HEK293T (cell line): ENCODE data around the gene RAB3IP.
A peak's percentile ranks its signal among the peaks of the same experiment; 100 is the strongest.
"Not testable (repeated sequence)": the region's sequence is repeated elsewhere in the genome, so short reads cannot be mapped to it uniquely, and the experiment has no call there.

ENCODE experiments used
- CTCF ChIA-PET: fragments of 350-600 bp; formaldehyde crosslinking; extraction: SDS; loops from one replicate; lab custom pipeline; 2021; ENCODE audit warnings: antibody characterized with exemption, inconsistent platforms; lab: Yijun Ruan, JAX
- POLR2A ChIA-PET: fragments of 350-600 bp; formaldehyde crosslinking; extraction: SDS; loops from one replicate; lab custom pipeline; 2020; ENCODE audit warnings: antibody characterized with exemption, inconsistent platforms; lab: Yijun Ruan, JAX
- DNase-seq: peaks from one replicate; pipeline ENCODE4 v3.0.0; 2012; ENCODE audit warnings: mixed read lengths; ENCODE audit errors: extremely low spot score
- ARNT ChIP-seq: fragments of 450-650 bp; IDR thresholded peaks from 2 replicates; pipeline ENCODE4 v1.6.1; 2017; ENCODE audit warnings: mild to moderate bottlenecking
- BHLHE40 ChIP-seq: fragments of 450-650 bp; IDR thresholded peaks from 2 replicates; pipeline ENCODE4 v1.6.1; 2016; ENCODE audit warnings: mild to moderate bottlenecking, moderate library complexity, borderline replicate concordance
- CTBP1 ChIP-seq: fragments of 450-650 bp; IDR thresholded peaks from 2 replicates; pipeline ENCODE4 v1.6.1; 2016; ENCODE audit warnings: borderline replicate concordance
- ELF4 ChIP-seq: fragments of 450-650 bp; IDR thresholded peaks from 2 replicates; pipeline ENCODE4 v1.6.1; 2017; ENCODE audit warnings: antibody characterized with exemption
- FOXA1 ChIP-seq: fragments of 450-650 bp; IDR thresholded peaks from 2 replicates; pipeline ENCODE4 v1.6.1; 2016; ENCODE audit warnings: mild to moderate bottlenecking
- FOXK2 ChIP-seq: fragments of 450-650 bp; IDR thresholded peaks from 2 replicates; pipeline ENCODE4 v1.6.1; 2016; ENCODE audit warnings: mild to moderate bottlenecking
- FOXM1 ChIP-seq: fragments of 450-650 bp; IDR thresholded peaks from 2 replicates; pipeline ENCODE4 v1.6.1; 2017; ENCODE audit warnings: mild to moderate bottlenecking, borderline replicate concordance
- HDGF ChIP-seq: fragments of 450-650 bp; IDR thresholded peaks from 2 replicates; pipeline ENCODE4 v1.6.1; 2017; ENCODE audit warnings: antibody characterized with exemption, borderline replicate concordance
- L3MBTL2 ChIP-seq: fragments of 450-650 bp; conservative IDR thresholded peaks from 2 replicates; pipeline ENCODE4 v1.6.1; 2016; ENCODE audit warnings: mild to moderate bottlenecking
- LEF1 ChIP-seq: fragments of 450-650 bp; IDR thresholded peaks from 2 replicates; pipeline ENCODE4 v1.6.1; 2017; ENCODE audit warnings: mild to moderate bottlenecking, borderline replicate concordance
- NFRKB ChIP-seq: fragments of 450-650 bp; IDR thresholded peaks from 2 replicates; pipeline ENCODE4 v1.6.1; 2016; ENCODE audit warnings: mild to moderate bottlenecking, moderate library complexity
- PKNOX1 ChIP-seq: fragments of 450-650 bp; IDR thresholded peaks from 2 replicates; pipeline ENCODE4 v1.6.1; 2016
- SP1 ChIP-seq: fragments of 450-650 bp; IDR thresholded peaks from 2 replicates; pipeline ENCODE4 v1.6.1; 2017
- SUZ12 ChIP-seq: fragments of 450-650 bp; IDR thresholded peaks from 2 replicates; pipeline ENCODE4 v1.6.1; 2016; ENCODE audit warnings: mild to moderate bottlenecking
- TARDBP ChIP-seq: fragments of 450-650 bp; IDR thresholded peaks from 2 replicates; pipeline ENCODE4 v1.6.1; 2016
- ZNF384 ChIP-seq: fragments of 450-650 bp; IDR thresholded peaks from 2 replicates; pipeline ENCODE4 v1.6.1; 2016

Gene RAB3IP

DNA sequence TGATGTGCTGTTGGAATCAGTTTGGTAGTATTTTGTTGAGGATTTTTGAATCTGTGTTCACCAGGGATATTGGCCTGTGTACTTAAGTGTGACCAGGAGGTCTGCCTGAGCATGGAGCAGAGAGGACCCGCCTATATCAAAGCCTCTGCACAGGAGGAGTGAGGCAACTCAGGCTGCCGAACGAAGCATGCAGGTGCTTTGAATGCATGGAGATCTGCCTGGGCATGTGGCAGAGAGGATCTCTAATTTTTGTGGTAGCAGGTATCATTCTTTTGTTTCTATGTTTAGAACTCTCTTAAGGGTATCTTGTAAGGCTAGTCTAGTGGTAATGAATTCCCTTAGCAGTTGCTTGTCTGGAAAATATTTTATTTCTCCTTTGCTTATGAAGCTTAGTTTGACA is 26.9 kb downstream of the RAB3IP start:
- ChIA-PET CTCF (no interaction called here), POLR2A (no interaction called here)
- no peak for TF ChIP-seq CTBP1
- TF ChIP-seq L3MBTL2: no peak
- TF ChIP-seq FOXK2: no peak
- no peak for TF ChIP-seq ELF4
- TF ChIP-seq NFRKB: no peak
- TF ChIP-seq FOXA1: no peak
- TF ChIP-seq HDGF: no peak
- no peak for TF ChIP-seq SP1
- no peak for TF ChIP-seq ARNT
- no peak for DNase-seq

DNA sequence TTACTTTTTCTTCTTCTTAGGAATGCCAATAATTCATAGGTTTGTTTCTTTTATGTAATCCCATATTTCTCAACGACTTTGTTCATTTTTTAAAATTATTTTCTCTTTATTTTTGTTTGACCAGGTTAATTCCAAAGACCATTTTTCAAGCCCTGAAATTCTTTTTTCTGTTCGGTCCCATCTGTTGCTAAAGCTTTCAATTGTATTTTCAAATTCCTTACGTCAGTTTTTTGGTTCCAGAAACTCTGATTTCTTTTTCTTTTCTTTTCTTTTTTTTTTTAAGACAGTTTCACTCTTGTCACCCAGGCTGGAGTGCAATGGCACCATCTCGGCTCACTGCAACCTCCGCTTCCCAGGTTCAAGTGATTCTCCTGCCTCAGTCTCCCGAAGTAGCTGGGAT is 27.6 kb downstream of the RAB3IP start:
- no peak for TF ChIP-seq FOXK2
- no peak for TF ChIP-seq FOXA1
- CTCF ChIA-PET: no interaction called here
- no peak for DNase-seq
- POLR2A ChIA-PET: no interaction called here

DNA sequence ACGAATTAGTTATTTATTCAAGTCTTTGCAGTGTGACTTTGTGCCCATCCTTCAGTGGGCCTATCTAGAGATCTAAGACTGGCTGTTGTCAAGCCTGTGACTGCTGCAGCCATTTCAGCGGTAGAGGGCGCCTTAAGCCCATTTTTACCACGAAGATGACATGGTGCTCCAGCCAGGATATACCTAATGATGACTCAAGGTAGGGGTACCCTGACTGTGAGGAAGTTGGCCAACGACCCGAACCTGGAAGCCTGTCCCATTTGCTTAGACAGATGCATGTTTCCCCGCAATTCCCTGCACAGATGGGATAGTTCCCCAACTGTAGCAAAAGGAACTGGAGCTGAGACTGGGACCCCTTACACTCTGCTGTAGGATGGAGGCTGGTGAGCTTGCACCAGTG is 41.3 kb downstream of the RAB3IP start:
- TF ChIP-seq SP1 (no peak), ELF4 (no peak), NFRKB (no peak), ZNF384 (no peak), FOXA1 (no peak), L3MBTL2 (no peak), LEF1 (no peak), BHLHE40 (no peak), HDGF (no peak), FOXK2 (no peak), PKNOX1 (no peak), TARDBP (no peak)
- ChIA-PET POLR2A (no interaction called here), CTCF (interaction anchor here (0.7 kb wide), 1 partner anchor 1675 kb away, joined by 3 read pairs; no protein-coding TSS in a partner anchor)
- DNase-seq: peak; percentile 16

GRCh38 chr12:69783365-69783764 is 44.7 kb downstream of the RAB3IP start:
- ChIA-PET CTCF (no interaction called here), POLR2A (no interaction called here)
- TF ChIP-seq HDGF: no peak
- DNase-seq: no peak

GRCh38 chr12:69789351-69789750 is 50.7 kb downstream of the RAB3IP start:
- POLR2A ChIA-PET: no interaction called here
- DNase-seq: no peak
- CTCF ChIA-PET: no interaction called here
- no peak for TF ChIP-seq LEF1
- TF ChIP-seq SUZ12: no peak
- TF ChIP-seq PKNOX1: no peak
- TF ChIP-seq FOXA1: no peak
- TF ChIP-seq ZNF384: no peak
- no peak for TF ChIP-seq SP1
- no peak for TF ChIP-seq ARNT
- no peak for TF ChIP-seq BHLHE40
- no peak for TF ChIP-seq NFRKB
- no peak for TF ChIP-seq ELF4
- no peak for TF ChIP-seq CTBP1
- TF ChIP-seq HDGF: no peak
- TF ChIP-seq FOXK2: no peak

DNA sequence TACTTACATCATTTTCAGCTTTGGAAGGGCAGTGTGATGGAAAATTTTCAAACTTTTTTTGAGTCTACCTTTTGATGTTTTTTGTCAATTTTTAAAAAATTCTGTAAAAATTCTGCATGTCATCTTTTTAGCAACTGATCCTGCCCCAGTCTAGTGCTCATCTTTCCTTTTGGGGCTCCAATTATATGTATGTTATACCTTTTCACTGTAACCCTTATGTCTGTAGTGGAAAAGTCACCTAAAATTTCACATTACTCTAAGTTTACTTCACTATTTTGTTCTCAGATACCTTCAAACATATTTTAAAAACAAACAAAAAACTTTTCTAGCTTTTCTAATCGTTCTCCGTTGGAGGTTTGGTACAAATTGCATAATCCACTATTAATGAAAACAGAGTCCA is 53.9 kb downstream of the RAB3IP start:
- ChIA-PET CTCF (no interaction called here), POLR2A (no interaction called here)
- no peak for DNase-seq
- no peak for TF ChIP-seq FOXM1
- TF ChIP-seq SP1: no peak

DNA sequence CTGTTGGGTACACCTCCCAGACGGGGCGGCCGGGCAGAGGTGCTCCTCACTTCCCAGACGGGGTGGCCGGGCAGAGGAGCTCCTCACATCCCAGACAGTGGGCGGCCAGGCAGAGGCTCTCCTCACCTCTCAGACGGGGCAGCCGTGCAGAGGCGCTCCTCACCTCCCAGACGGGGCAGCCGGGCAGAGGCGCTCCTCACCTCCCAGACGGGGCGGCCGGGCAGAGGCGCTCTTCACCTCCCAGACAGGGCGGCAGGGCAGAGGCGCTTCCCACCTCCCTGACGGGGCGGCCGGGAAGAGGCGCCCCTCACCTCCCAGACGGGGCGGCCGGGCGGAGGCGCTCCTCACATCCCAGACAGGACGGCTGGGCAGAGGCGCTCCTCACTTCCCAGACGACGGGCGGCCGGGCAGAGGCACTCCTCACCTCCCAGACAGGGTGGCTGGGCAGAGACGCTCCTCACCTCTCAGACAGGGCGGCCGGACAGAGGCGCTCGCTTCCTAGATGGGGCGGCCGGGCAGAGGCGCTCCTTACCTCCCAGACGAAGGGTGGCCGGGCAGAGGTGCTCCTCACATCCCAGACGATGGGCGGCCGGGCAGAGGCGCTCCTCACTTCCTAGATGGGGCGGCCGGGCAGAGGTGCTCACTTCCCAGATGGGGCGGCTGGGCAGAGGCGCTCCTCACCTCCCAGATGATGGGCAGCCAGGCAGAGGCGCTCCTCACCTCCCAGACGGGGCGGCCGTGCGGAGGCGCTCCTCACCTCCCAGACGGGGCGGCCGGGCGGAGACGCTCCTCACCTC is 68.6 kb downstream of the RAB3IP start:
- DNase-seq, POLR2A ChIA-PET, CTCF ChIA-PET: not testable (repeated sequence)

DNA sequence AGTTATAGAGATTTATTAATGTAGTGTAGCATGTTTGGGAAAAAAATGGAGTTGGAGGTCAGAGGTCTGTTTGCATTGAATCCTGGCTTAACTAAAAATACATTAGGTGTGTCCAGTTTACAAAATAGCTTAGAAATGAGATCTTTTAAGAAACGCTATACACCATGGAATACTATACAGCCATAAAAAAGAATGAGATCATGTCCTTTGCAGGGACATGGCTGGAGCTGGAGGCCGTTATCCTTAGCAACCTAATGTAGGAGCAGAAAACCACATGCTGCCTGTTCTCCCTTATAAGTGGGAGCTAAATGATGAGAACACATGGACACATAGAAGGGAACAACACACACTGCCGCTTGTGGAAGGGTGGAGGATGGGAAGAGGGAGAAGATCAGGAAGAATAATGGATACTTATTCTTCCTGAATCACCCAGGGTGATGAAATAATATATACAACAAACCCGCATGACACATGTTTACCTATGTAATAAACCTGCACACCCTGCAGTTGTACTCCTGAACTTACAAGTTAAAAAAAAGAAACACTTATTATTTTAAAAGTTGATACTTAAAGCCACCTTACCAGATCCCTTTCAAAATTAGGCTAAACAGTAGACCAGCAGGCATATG is 72.3 kb downstream of the RAB3IP start:
- no peak for TF ChIP-seq LEF1
- no peak for TF ChIP-seq SP1
- TF ChIP-seq NFRKB: no peak
- no peak for TF ChIP-seq L3MBTL2
- no peak for TF ChIP-seq ELF4
- CTCF ChIA-PET: no interaction called here
- POLR2A ChIA-PET: no interaction called here
- DNase-seq: no peak
